GM12878 (cell line): ENCODE data around the gene HAGHL.

Source experiments
- CEBPB ChIP-seq, 2 experiments: fragments of 150-350 bp in 1 of 2; IDR thresholded peaks; 2 replicates each; pipeline ENCODE4 v1.6.1; 2012 to 2014; ENCODE audit warnings: low read depth in 2 of 2, low read length in 2 of 2, borderline replicate concordance in 1 of 2, inconsistent platforms in 1 of 2
- CREM ChIP-seq: IDR thresholded peaks from 2 replicates; pipeline ENCODE4 v1.6.1; 2014; ENCODE audit warnings: antibody characterized with exemption, low read depth
- CTCF ChIP-seq, 3 experiments: IDR thresholded peaks in 2 of 3; conservative IDR thresholded peaks in 1 of 3; 2 replicates each; pipeline ENCODE4 v1.5.1; 2011; ENCODE audit warnings: low read depth in 3 of 3, low read length in 3 of 3, mild to moderate bottlenecking in 3 of 3, control low read depth in 2 of 3, moderate library complexity in 2 of 3, inconsistent platforms in 1 of 3, mixed read lengths in 1 of 3; ENCODE audit not compliant: control insufficient read depth in 2 of 3, insufficient read depth in 1 of 3; ENCODE audit errors: extremely low read depth in 1 of 3
- EGR1 ChIP-seq, 2 experiments: IDR thresholded peaks; 1 replicate in 1 of 2; 2 replicates in 1 of 2; pipeline ENCODE4 v1.6.1; 2011 to 2012; ENCODE audit warnings: low read depth in 2 of 2, low read length in 2 of 2, borderline replicate concordance in 1 of 2, mild to moderate bottlenecking in 1 of 2, moderate library complexity in 1 of 2
- NFYB ChIP-seq: IDR thresholded peaks from 2 replicates; pipeline ENCODE4 v1.6.1; 2011; ENCODE audit warnings: low read depth, mild to moderate bottlenecking, low read length, improper control_type of control experiment, moderate library complexity; ENCODE audit not compliant: insufficient read depth
- POLR2A ChIP-seq: IDR thresholded peaks from 2 replicates; pipeline ENCODE4 v1.6.1; 2011; ENCODE audit warnings: low read depth, mild to moderate bottlenecking, low read length
- POLR2AphosphoS2 ChIP-seq: IDR thresholded peaks from 2 replicates; pipeline ENCODE4 v1.6.1; 2011; ENCODE audit warnings: low read depth, mild to moderate bottlenecking, low read length, improper control_type of control experiment, moderate library complexity
- TF ChIP-seq, protein P1 (sequence below): IDR thresholded peaks from 2 replicates; pipeline ENCODE4 v1.6.1; 2011; ENCODE audit warnings: mild to moderate bottlenecking, low read depth, low read length, moderate library complexity; ENCODE audit not compliant: insufficient replicate concordance

DNA sequence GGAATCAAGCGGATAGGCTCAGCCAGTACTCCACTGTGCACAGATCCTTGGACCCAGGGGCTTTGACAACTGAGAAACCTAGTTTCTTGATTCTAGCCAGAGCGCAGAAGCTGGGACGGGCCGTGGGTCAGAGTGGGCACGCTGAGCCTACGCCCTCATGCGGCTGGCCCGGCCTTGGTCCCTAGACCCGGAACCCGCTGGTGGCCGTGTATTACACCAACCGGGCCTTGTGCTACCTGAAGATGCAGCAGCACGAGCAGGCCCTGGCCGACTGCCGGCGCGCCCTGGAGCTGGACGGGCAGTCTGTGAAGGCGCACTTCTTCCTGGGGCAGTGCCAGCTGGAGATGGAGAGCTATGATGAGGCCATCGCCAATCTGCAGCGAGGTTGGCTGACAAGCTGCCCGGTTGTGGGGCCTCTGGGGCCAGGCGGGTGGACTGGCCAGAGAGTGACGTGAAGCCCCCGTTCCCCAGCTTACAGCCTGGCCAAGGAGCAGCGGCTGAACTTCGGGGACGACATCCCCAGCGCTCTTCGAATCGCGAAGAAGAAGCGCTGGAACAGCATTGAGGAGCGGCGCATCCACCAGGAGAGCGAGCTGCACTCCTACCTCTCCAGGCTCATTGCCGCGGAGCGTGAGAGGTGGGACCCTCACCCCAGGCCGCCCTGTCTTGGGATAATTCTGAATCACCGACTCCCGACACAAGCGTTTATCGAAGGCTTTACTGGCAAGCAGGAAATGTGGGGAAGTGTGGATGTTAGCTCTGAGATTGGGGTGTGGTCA, 45.8 kb upstream of the HAGHL start:
- TF ChIP-seq POLR2A (no peak; the same call in 1 of the 2 replicates), CTCF (IDR thresholded peaks at IDR 0.05 in 2 of 3, conservative IDR thresholded peaks at IDR 0.05 in 1 of 3; ENCODE audit: control insufficient read depth in 2 of 3, extremely low read depth in 1 of 3, insufficient read depth in 1 of 3, low read depth in 3 of 3, low read length in 3 of 3) (peak in 2 of 3 experiments; percentile 7 to 15; a peak in 1 of 6 replicates), NFYB (no peak), CEBPB (IDR thresholded peaks at IDR 0.05; ENCODE audit: borderline replicate concordance in 1 of 2, low read depth in 2 of 2, low read length in 2 of 2) (no peak), EGR1 (IDR thresholded peaks at IDR 0.05; ENCODE audit: borderline replicate concordance in 1 of 2, low read depth in 2 of 2, low read length in 2 of 2) (no peak), CREM (no peak), POLR2AphosphoS2 (no peak; the same call in 1 of the 2 replicates)
- TF ChIP-seq, protein P1, sequence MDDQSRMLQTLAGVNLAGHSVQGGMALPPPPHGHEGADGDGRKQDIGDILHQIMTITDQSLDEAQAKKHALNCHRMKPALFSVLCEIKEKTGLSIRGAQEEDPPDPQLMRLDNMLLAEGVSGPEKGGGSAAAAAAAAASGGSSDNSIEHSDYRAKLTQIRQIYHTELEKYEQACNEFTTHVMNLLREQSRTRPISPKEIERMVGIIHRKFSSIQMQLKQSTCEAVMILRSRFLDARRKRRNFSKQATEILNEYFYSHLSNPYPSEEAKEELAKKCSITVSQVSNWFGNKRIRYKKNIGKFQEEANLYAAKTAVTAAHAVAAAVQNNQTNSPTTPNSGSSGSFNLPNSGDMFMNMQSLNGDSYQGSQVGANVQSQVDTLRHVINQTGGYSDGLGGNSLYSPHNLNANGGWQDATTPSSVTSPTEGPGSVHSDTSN, result no peak
